ENCODE results near the gene OR2T29.

DNA sequence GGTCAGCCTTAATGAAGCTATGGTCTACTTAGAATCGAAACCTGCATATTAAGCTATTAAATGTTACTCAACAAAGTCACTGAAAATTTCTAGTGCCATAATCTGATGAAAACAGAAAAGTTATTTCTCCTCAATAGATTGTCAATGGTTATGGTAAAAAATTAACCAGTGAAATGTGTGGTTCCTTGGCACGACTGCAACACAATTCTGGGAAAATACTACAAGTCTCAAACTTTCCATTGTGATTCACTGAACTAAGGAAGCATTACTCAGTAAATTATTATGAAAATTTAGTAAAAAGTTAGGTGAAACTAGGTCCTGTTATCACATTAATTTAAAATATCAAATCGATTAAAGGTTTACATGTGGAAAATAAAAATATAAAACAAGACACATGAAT is 47.7 kb upstream of the OR2T29 start:
- TF ChIP-seq, protein P1, sequence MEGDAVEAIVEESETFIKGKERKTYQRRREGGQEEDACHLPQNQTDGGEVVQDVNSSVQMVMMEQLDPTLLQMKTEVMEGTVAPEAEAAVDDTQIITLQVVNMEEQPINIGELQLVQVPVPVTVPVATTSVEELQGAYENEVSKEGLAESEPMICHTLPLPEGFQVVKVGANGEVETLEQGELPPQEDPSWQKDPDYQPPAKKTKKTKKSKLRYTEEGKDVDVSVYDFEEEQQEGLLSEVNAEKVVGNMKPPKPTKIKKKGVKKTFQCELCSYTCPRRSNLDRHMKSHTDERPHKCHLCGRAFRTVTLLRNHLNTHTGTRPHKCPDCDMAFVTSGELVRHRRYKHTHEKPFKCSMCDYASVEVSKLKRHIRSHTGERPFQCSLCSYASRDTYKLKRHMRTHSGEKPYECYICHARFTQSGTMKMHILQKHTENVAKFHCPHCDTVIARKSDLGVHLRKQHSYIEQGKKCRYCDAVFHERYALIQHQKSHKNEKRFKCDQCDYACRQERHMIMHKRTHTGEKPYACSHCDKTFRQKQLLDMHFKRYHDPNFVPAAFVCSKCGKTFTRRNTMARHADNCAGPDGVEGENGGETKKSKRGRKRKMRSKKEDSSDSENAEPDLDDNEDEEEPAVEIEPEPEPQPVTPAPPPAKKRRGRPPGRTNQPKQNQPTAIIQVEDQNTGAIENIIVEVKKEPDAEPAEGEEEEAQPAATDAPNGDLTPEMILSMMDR (conservative IDR thresholded peaks at IDR 0.05; ENCODE audit: low read depth in 2 of 2) = no peak
- no peak for TF ChIP-seq ZNF331 (CRISPR knock-in tag; IDR thresholded peaks at IDR 0.05; ENCODE audit: low read depth)
- TF ChIP-seq EZH2 (IDR thresholded peaks at IDR 0.05; ENCODE audit: low read depth, unreplicated experiment) = no peak
- no peak for TF ChIP-seq JUNB (IDR thresholded peaks at IDR 0.05; ENCODE audit: unreplicated experiment)
- no peak for TF ChIP-seq CREB1 (CRISPR knock-in tag; IDR thresholded peaks at IDR 0.05; ENCODE audit: low read depth)
- TF ChIP-seq POLR2AphosphoS5 (IDR thresholded peaks at IDR 0.05; ENCODE audit: low read depth) = no peak
- TF ChIP-seq, protein P2, sequence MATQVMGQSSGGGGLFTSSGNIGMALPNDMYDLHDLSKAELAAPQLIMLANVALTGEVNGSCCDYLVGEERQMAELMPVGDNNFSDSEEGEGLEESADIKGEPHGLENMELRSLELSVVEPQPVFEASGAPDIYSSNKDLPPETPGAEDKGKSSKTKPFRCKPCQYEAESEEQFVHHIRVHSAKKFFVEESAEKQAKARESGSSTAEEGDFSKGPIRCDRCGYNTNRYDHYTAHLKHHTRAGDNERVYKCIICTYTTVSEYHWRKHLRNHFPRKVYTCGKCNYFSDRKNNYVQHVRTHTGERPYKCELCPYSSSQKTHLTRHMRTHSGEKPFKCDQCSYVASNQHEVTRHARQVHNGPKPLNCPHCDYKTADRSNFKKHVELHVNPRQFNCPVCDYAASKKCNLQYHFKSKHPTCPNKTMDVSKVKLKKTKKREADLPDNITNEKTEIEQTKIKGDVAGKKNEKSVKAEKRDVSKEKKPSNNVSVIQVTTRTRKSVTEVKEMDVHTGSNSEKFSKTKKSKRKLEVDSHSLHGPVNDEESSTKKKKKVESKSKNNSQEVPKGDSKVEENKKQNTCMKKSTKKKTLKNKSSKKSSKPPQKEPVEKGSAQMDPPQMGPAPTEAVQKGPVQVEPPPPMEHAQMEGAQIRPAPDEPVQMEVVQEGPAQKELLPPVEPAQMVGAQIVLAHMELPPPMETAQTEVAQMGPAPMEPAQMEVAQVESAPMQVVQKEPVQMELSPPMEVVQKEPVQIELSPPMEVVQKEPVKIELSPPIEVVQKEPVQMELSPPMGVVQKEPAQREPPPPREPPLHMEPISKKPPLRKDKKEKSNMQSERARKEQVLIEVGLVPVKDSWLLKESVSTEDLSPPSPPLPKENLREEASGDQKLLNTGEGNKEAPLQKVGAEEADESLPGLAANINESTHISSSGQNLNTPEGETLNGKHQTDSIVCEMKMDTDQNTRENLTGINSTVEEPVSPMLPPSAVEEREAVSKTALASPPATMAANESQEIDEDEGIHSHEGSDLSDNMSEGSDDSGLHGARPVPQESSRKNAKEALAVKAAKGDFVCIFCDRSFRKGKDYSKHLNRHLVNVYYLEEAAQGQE (IDR thresholded peaks at IDR 0.05; ENCODE audit: unreplicated experiment) = no peak
- TF ChIP-seq NANOG (IDR thresholded peaks at IDR 0.05; ENCODE audit: borderline replicate concordance) = no peak
- TF ChIP-seq EZH2phosphoT487 (IDR thresholded peaks at IDR 0.05; ENCODE audit: unreplicated experiment) = no peak
- TF ChIP-seq ZNF114 (CRISPR knock-in tag; IDR thresholded peaks at IDR 0.05) = no peak

All from GM23338 (cell line).